Peyer's patch (tissue), 4 donors: ENCODE results near the gene PRR4. TPM values are rescaled to one million over a fixed set of nuclear protein-coding genes. Genes with fewer than 3 reads are reported as not detected.

Experiments used
- DNase-seq, 3 donors: peaks; one replicate each; pipeline ENCODE4 v3.0.0-alpha.2; 2017 to 2019
- H3K27ac ChIP-seq, 4 donors: fragments of 200-600 bp; sonication (generic); one replicate each; pipeline ENCODE4 v1.5.1; 2016 to 2019
- H3K27me3 ChIP-seq, 2 donors: fragments of 200-600 bp; sonication (generic); one replicate each; pipeline ENCODE4 v1.5.1; 2019
- H3K36me3 ChIP-seq, 3 donors: fragments of 200-600 bp; sonication (generic); one replicate each; pipeline ENCODE4 v1.5.1; 2016 to 2019
- H3K4me1 ChIP-seq, 4 donors: fragments of 200-600 bp; sonication (generic); one replicate each; pipeline ENCODE4 v1.5.1; 2016 to 2019
- H3K4me3 ChIP-seq, 4 donors: fragments of 200-600 bp; sonication (generic); 1 replicate in 3 of 4; 2 replicates in 1 of 4; pipeline ENCODE4 v1.5.1; 2016 to 2019; ENCODE audit warnings: mild to moderate bottlenecking in 1 of 4
- H3K9me3 ChIP-seq, 4 donors: fragments of 200-600 bp; sonication (generic); one replicate each; pipeline ENCODE4 v1.5.1; 2016 to 2019; ENCODE audit warnings: mild to moderate bottlenecking in 1 of 4
- CTCF ChIP-seq, 6 experiments: fragments of 450-650 bp in 4 of 6; fragments of 200-600 bp in 2 of 6; sonication (generic) in 1 of 6; IDR thresholded peaks; one replicate each; pipeline ENCODE4 v1.5.1; 2017 to 2019; ENCODE audit warnings: antibody characterized with exemption in 6 of 6, mild to moderate bottlenecking in 3 of 6, moderate library complexity in 1 of 6
- POLR2A ChIP-seq, 2 donors: fragments of 450-650 bp; IDR thresholded peaks; one replicate each; pipeline ENCODE4 v1.5.1; 2017; ENCODE audit warnings: antibody characterized with exemption in 2 of 2, mild to moderate bottlenecking in 2 of 2, moderate library complexity in 2 of 2
- total RNA-seq, 4 donors: library from RNA; depleted of rRNA; stranded (reverse); fragments of >200 nt; gene quantifications; one replicate each; pipeline ENCODE4 v1.1.0, GENCODE V29; 2016

The PRR4 gene
- 10 to 100 TPM in 1 of 4 donors, 1 to 10 TPM in 2, not detected in 1; 5.4 to 10.2 (median 5.8) TPM for total RNA-seq

- Histone ChIP-seq H3K27ac (no peak within 1 kb of the TSS), H3K27me3 (no peaks in the 10 kb centered on the region), H3K9me3 (no peaks in the 10 kb centered on the region), H3K4me3 (no peak within 1 kb of the TSS), H3K4me1 (no peaks in the 10 kb centered on the region), H3K36me3 (no peaks in the 10 kb centered on the region)
- DNase-seq: no peak
- TF ChIP-seq POLR2A (IDR thresholded peaks at IDR 0.05): no peak
- no peak for TF ChIP-seq CTCF (IDR thresholded peaks at IDR 0.05)
Measured at GRCh38 chr12:10849425-10849878, at the start of gene PRR4. PRR4 (minus strand) TSS chr12:10849475; CDS start chr12:10849437, 38 bp downstream.

GRCh38 chr12:10896854-10897253 lies 47.6 kb upstream of the PRR4 start:
- no peak for TF ChIP-seq CTCF (IDR thresholded peaks at IDR 0.05)
- TF ChIP-seq POLR2A (IDR thresholded peaks at IDR 0.05): no peak
- Histone ChIP-seq H3K4me1 (no peaks in the 10 kb centered on the region), H3K4me3 (no peak overlapping the region), H3K9me3 (no peaks in the 10 kb centered on the region), H3K27me3 (no peaks in the 10 kb centered on the region), H3K27ac (no peak overlapping the region), H3K36me3 (no peaks in the 10 kb centered on the region)
- no peak for DNase-seq

GRCh38 chr12:10891937-10892336 lies 42.7 kb upstream of the PRR4 start:
- Histone ChIP-seq H3K27ac (no peak overlapping the region), H3K4me1 (no peaks in the 10 kb centered on the region), H3K27me3 (no peaks in the 10 kb centered on the region), H3K36me3 (no peaks in the 10 kb centered on the region), H3K4me3 (no peak overlapping the region), H3K9me3 (no peaks in the 10 kb centered on the region)
- no peak for DNase-seq
- no peak for TF ChIP-seq POLR2A (IDR thresholded peaks at IDR 0.05)
- TF ChIP-seq CTCF (IDR thresholded peaks at IDR 0.05): no peak

- H3K27me3 ChIP-seq: no peaks in the 10 kb centered on the region
- no peaks in the 10 kb centered on the region for H3K9me3 ChIP-seq
- no peaks in the 10 kb centered on the region for H3K4me1 ChIP-seq
- H3K4me3 ChIP-seq: no peak overlapping the region
- TF ChIP-seq POLR2A (IDR thresholded peaks at IDR 0.05) (no peak), CTCF (IDR thresholded peaks at IDR 0.05) (no peak)
- no peaks in the 10 kb centered on the region for H3K36me3 ChIP-seq
- no peak overlapping the region for H3K27ac ChIP-seq
- DNase-seq: no peak
Measured at GRCh38 chr12:10889226-10889625, 40.0 kb upstream of the PRR4 start.

- no peaks in the 10 kb centered on the region for H3K9me3 ChIP-seq
Measured at GRCh38 chr12:10884086-10884725, 34.9 kb upstream of the PRR4 start, which contains the start of gene PRH1. PRH1 (minus strand) TSS chr12:10884255; CDS start chr12:10884217, 38 bp downstream.

More at GRCh38 chr12:10884086-10884725, 34.9 kb upstream of the PRR4 start, which contains the start of gene PRH1:
- Histone ChIP-seq H3K36me3 (no peaks in the 10 kb centered on the region), H3K27ac (no peak within 1 kb of the TSS), H3K4me1 (no peaks in the 10 kb centered on the region), H3K4me3 (no peak within 1 kb of the TSS), H3K27me3 (no peaks in the 10 kb centered on the region)
- no peak for DNase-seq
- TF ChIP-seq POLR2A (IDR thresholded peaks at IDR 0.05): no peak
- TF ChIP-seq CTCF (IDR thresholded peaks at IDR 0.05): no peak
